K562 (cell line): ENCODE measurements around the gene CIAO2B. TPM values are rescaled to one million over a fixed set of nuclear protein-coding genes. Genes with fewer than 3 reads are reported as not detected.

Source experiments
- AFF1 ChIP-seq, 2 experiments: fragments of 450-650 bp; IDR thresholded peaks; 2 replicates each; pipeline ENCODE4 v1.6.1; 2018; ENCODE audit warnings: mild to moderate bottlenecking in 2 of 2, low read depth in 1 of 2; ENCODE audit not compliant: partially characterized antibody in 2 of 2
- ARNT ChIP-seq, 2 experiments: fragments of 450-650 bp; IDR thresholded peaks; 2 replicates each; pipeline ENCODE4 v1.6.1; 2016; ENCODE audit warnings: mild to moderate bottlenecking in 1 of 2
- BCOR ChIP-seq: fragments of 450-650 bp; IDR thresholded peaks from 2 replicates; pipeline ENCODE4 v1.6.1; 2016
- CLOCK ChIP-seq: fragments of 250-450 bp; sonication (Bioruptor Pico); IDR thresholded peaks from 2 replicates; pipeline ENCODE4 v1.4.0; 2020; ENCODE audit warnings: mild to moderate bottlenecking, moderate library complexity, borderline replicate concordance
- CTBP1 ChIP-seq: fragments of 450-650 bp; IDR thresholded peaks from 2 replicates; pipeline ENCODE4 v1.6.1; 2016; ENCODE audit warnings: borderline replicate concordance
- CTCFL ChIP-seq: IDR thresholded peaks from 2 replicates; pipeline ENCODE4 v1.6.1; 2011; ENCODE audit warnings: borderline replicate concordance, low read depth, mild to moderate bottlenecking, moderate library complexity, low read length; ENCODE audit not compliant: insufficient read depth, poor library complexity, severe bottlenecking
- JUND ChIP-seq, 2 experiments: IDR thresholded peaks; 2 replicates in 1 of 2; 3 replicates in 1 of 2; pipeline ENCODE4 v1.6.1; 2011; ENCODE audit warnings: borderline replicate concordance in 2 of 2, low read depth in 2 of 2, low read length in 2 of 2, improper control_type of control experiment in 1 of 2, missing biosample characterization in 1 of 2, missing genetic modification characterization in 1 of 2, missing genetic modification reagents in 1 of 2
- MAX ChIP-seq: sonication (generic); formaldehyde crosslinking; IDR thresholded peaks from 2 replicates; pipeline ENCODE4 v1.9.0; 2022; ENCODE audit warnings: mild to moderate bottlenecking, missing genetic modification reagents
- MTA3 ChIP-seq: fragments of 450-650 bp; formaldehyde crosslinking; IDR thresholded peaks from 2 replicates; pipeline ENCODE4 v1.6.1; 2017; ENCODE audit warnings: mild to moderate bottlenecking, borderline replicate concordance
- NBN ChIP-seq: fragments of 450-650 bp; IDR thresholded peaks from 2 replicates; pipeline ENCODE4 v1.6.1; 2016; ENCODE audit warnings: low read depth, mild to moderate bottlenecking
- PHF20 ChIP-seq: fragments of 450-650 bp; IDR thresholded peaks from 2 replicates; pipeline ENCODE4 v1.6.1; 2018; ENCODE audit not compliant: partially characterized antibody
- POLR3G ChIP-seq: IDR thresholded peaks from 2 replicates; pipeline ENCODE4 v1.6.1; 2011; ENCODE audit not compliant: insufficient read length, insufficient replicate concordance; ENCODE audit errors: extremely low read depth
- RB1 ChIP-seq: fragments of 450-650 bp; IDR thresholded peaks from 2 replicates; pipeline ENCODE4 v1.6.1; 2017; ENCODE audit warnings: low read depth, mild to moderate bottlenecking
- RCOR1 ChIP-seq, 2 experiments: IDR thresholded peaks; 2 replicates each; pipeline ENCODE4 v1.6.1; 2012; ENCODE audit warnings: low read depth in 2 of 2, low read length in 2 of 2, borderline replicate concordance in 1 of 2, improper control_type of control experiment in 1 of 2
- SMARCC2 ChIP-seq: fragments of 450-650 bp; IDR thresholded peaks from 2 replicates; pipeline ENCODE4 v1.6.1; 2017; ENCODE audit warnings: antibody characterized with exemption, moderate library complexity, mild to moderate bottlenecking, low read depth
- ZNF263 ChIP-seq: sonication (generic); formaldehyde crosslinking; IDR thresholded peaks from 2 replicates; pipeline ENCODE4 v1.8.0; 2022; ENCODE audit warnings: mild to moderate bottlenecking, missing genetic modification reagents, borderline replicate concordance
- polyA plus RNA-seq, 8 experiments: library from polyadenylated mRNA; depleted of rRNA in 4 of 8; stranded (reverse) in 5 of 8; unstranded in 3 of 8; fragments of >200 nt; fragmentation: Nextera tagmentation in 2 of 8; fragmentation: Illumina TruSeq in 1 of 8; extraction: Ambion mirVana in 2 of 8; extraction: Trizol in 1 of 8; gene quantifications; 2 replicates each; pipeline versions ENCODE4 v1.2.1 to v1.2.3, GENCODE V29; 2011 to 2014; ENCODE audit warnings: inconsistent platforms in 1 of 8, missing spikeins in 1 of 8
- total RNA-seq, 7 experiments: library from RNA; depleted of rRNA in 6 of 7; stranded (reverse); fragments of >200 nt in 6 of 7; fragmentation: Illumina TruSeq in 2 of 7; extraction: Trizol in 2 of 7; gene quantifications; 2 replicates each; pipeline versions ENCODE4 v1.2.1 to v1.2.3, GENCODE V29; 2011 to 2021; ENCODE audit warnings: low replicate concordance in 1 of 7

Gene CIAO2B
- total and polyA plus RNA-seq, 9 of the 15 experiments (the other 6 are each of a cell fraction or from before 2014, with no cell fraction given): 86.8 to 182 (median 113) TPM

GRCh38 chr16:66961065-66961744 lies 27.0 kb upstream of the CIAO2B start, which contains the start of gene CES3 (continued):
- peak; percentile 61; the same call in 1 of the 2 replicates for TF ChIP-seq MTA3
- peak; percentile 46; the same call in 1 of the 2 replicates for TF ChIP-seq CTBP1
- peak; percentile 77 for TF ChIP-seq CTCFL
- TF ChIP-seq BCOR: 0 out of 2 replicates have a peak, but pooled peaks have one; percentile 10
- TF ChIP-seq NBN: 0 out of 2 replicates have a peak, but pooled peaks have one; percentile 58
- no peak for TF ChIP-seq POLR3G
- TF ChIP-seq ZNF263 (CRISPR knock-in tag): 0 out of 2 replicates have a peak, but pooled peaks have one; percentile 31
- peak in 1 of 2 experiments; percentile 42; a peak in 1 of 4 replicates for TF ChIP-seq RCOR1 (IDR thresholded peaks at IDR 0.05; ENCODE audit: borderline replicate concordance in 1 of 2, low read depth in 2 of 2, low read length in 2 of 2)
- peak; percentile 60; the same call in 1 of the 2 replicates for TF ChIP-seq RB1
- TF ChIP-seq CLOCK (CRISPR knock-in tag): no peak
- TF ChIP-seq PHF20: peak; percentile 30
- TF ChIP-seq JUND (IDR thresholded peaks at IDR 0.05; ENCODE audit: borderline replicate concordance, low read depth, low read length): peak; percentile 3; the same call in 1 of the 2 replicates
- TF ChIP-seq JUND (tag; IDR thresholded peaks at IDR 0.05; ENCODE audit: borderline replicate concordance, low read depth, low read length): no peak; the same call in 2 of the 3 replicates
- 0 out of 2 replicates have a peak, but pooled peaks have one; percentile 32 for TF ChIP-seq MAX (CRISPR knock-in tag)
- TF ChIP-seq AFF1 (IDR thresholded peaks at IDR 0.05; ENCODE audit: low read depth in 1 of 2, partially characterized antibody in 2 of 2): peak in 1 of 2 experiments; percentile 47
- TF ChIP-seq SMARCC2: 0 out of 2 replicates have a peak, but pooled peaks have one; percentile 23
- 0 out of 4 replicates have a peak, but pooled peaks of 1 of the 2 experiments have one; percentile 28 for TF ChIP-seq ARNT (IDR thresholded peaks at IDR 0.05)
- TF ChIP-seq, all 486 proteins: peak for 38
